Testis (tissue), 3 donors: Measurements from ENCODE around the gene PRICKLE4. TPM values are rescaled to one million over a fixed set of nuclear protein-coding genes. Genes with fewer than 3 reads are reported as not detected.
"Not testable (repeated sequence)": the region's sequence is repeated elsewhere in the genome, so short reads cannot be mapped to it uniquely, and the experiment has no call there.

Source experiments
- DNase-seq: peaks from one replicate; pipeline ENCODE4 v3.0.0-alpha.2; 2019
- H3K27ac ChIP-seq, 2 donors: fragments of 200-600 bp; sonication (generic); one replicate each; pipeline ENCODE4 v1.5.1; 2019
- H3K27me3 ChIP-seq: fragments of 200-600 bp; sonication (generic); one replicate; pipeline ENCODE4 v1.5.1; 2019
- H3K36me3 ChIP-seq: fragments of 200-600 bp; sonication (generic); one replicate; pipeline ENCODE4 v1.5.1; 2017; ENCODE audit warnings: low read depth; ENCODE audit errors: missing control alignments
- H3K4me1 ChIP-seq: fragments of 200-600 bp; sonication (generic); one replicate; pipeline ENCODE4 v1.5.1; 2019
- H3K4me3 ChIP-seq, 2 donors: fragments of 200-600 bp; sonication (generic); one replicate each; pipeline ENCODE4 v1.5.1; 2017 to 2019
- H3K9me3 ChIP-seq: fragments of 200-600 bp; sonication (generic); one replicate; pipeline ENCODE4 v1.5.1; 2017
- POLR2A ChIP-seq: fragments of 450-650 bp; IDR thresholded peaks from one replicate; pipeline ENCODE4 v1.6.1; 2017; ENCODE audit warnings: antibody characterized with exemption, mild to moderate bottlenecking, moderate library complexity
- WGBS, 2 donors: methylation state at CpG; one replicate each; pipeline ENCODE4 v1.1.5; 2018; 5-methylcytosine and 5-hydroxymethylcytosine counted together
- intact Hi-C: fragments of 100-400 bp; cut with DNase I; formaldehyde crosslinking; loops from one replicate; pipeline ENCODE4 v1.15.1; 2023; ENCODE audit warnings: low total_unique reads
- polyA plus RNA-seq: library from polyadenylated mRNA; stranded (reverse); fragments of 350-450 nt; fragmentation: Illumina TruSeq; extraction: RNeasy Lipid Tissue Mini Kit (QIAGEN cat#74804); gene quantifications from one replicate; pipeline ENCODE4 v1.2.3, GENCODE V29; 2014; ENCODE audit warnings: low read depth, low replicate concordance; ENCODE audit not compliant: insufficient read depth
- total RNA-seq, 2 donors: library from RNA; depleted of rRNA; stranded (reverse); fragments of >200 nt; gene quantifications; one replicate each; pipeline ENCODE4 v1.2.3, GENCODE V29; 2016
- TF ChIP-seq, protein P1 (sequence below), 3 experiments: fragments of 450-650 bp in 2 of 3; fragments of 200-600 bp in 1 of 3; sonication (generic) in 1 of 3; IDR thresholded peaks; one replicate each; pipeline ENCODE4 v1.5.1; 2016 to 2019; ENCODE audit warnings: antibody characterized with exemption in 3 of 3, mild to moderate bottlenecking in 2 of 3, moderate library complexity in 1 of 3

Gene PRICKLE4
- total and polyA plus RNA-seq, 3 donors from 2014 or later: 1.9 to 10.6 TPM; not detected in 1

DNA sequence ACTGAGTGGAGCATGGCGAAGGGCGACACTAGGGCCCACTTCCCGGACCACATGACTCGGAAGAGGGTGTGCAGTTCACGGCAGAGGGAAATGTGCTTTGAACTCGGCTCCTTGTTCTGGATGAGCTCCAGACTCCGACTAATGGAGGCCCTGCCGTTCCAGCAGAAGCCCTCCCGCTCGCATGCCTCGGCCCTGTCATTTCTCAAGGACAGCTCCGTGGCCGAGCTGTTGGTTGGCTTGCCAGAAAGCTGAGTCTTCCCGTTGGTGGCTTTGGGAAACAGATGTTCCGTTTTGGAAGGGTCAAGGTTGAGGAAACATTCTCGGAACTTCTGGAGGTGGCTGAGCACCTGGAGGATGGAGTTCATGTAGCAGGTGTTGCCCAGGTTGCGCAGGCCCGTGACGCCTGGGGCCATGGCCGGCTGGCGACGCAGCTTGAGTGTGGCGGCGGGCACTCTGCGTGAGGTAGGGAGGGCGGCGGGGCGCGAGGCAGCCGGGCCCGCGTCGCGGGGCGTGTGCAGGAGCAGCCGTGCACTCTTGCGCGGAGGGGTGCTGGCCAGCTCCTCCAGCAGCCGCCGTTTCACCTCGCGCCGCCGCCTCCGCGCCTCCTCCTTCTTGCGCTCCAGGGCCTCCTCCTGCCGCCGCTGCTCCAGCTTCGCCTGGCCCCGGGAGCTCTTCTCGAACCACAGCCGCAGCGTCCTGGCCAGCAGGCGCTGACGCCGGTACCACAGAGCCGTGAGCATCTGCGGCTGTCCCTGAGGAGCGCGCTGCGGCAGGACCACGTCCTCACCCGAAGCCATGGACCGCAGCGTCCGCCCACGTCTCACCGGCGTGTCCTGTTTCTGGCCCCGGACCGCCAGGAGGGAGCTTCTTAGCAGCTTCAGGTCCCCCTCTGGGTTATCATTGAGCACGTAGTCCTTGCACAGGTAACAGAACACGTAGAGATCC lies 25.5 kb downstream of the PRICKLE4 start:
- H3K27ac ChIP-seq: no peak overlapping the region
- no peaks in the 10 kb centered on the region for H3K4me1 ChIP-seq
- H3K9me3 ChIP-seq: no peaks in the 10 kb centered on the region
- 74 to 90% methylated on average over 24 to 74 of the region's 74 CpGs for WGBS, 2 donors
- TF ChIP-seq POLR2A: no peak
- TF ChIP-seq, protein P1, sequence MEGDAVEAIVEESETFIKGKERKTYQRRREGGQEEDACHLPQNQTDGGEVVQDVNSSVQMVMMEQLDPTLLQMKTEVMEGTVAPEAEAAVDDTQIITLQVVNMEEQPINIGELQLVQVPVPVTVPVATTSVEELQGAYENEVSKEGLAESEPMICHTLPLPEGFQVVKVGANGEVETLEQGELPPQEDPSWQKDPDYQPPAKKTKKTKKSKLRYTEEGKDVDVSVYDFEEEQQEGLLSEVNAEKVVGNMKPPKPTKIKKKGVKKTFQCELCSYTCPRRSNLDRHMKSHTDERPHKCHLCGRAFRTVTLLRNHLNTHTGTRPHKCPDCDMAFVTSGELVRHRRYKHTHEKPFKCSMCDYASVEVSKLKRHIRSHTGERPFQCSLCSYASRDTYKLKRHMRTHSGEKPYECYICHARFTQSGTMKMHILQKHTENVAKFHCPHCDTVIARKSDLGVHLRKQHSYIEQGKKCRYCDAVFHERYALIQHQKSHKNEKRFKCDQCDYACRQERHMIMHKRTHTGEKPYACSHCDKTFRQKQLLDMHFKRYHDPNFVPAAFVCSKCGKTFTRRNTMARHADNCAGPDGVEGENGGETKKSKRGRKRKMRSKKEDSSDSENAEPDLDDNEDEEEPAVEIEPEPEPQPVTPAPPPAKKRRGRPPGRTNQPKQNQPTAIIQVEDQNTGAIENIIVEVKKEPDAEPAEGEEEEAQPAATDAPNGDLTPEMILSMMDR (IDR thresholded peaks at IDR 0.05): no peak
- H3K27me3 ChIP-seq: no peaks in the 10 kb centered on the region
- H3K36me3 ChIP-seq: no peaks in the 10 kb centered on the region
- intact Hi-C loops: no loop called here
- DNase-seq: peak; percentile 33
- H3K4me3 ChIP-seq: peak overlapping the region; percentile 18 to 53

- intact Hi-C loops: no loop called here
- no peaks in the 10 kb centered on the region for H3K4me1 ChIP-seq
- H3K36me3 ChIP-seq: no peaks in the 10 kb centered on the region
- no peaks in the 10 kb centered on the region for H3K27me3 ChIP-seq
- no peak for DNase-seq
- no peak overlapping the region for H3K27ac ChIP-seq
- 95% methylated on average over 3 of the region's 3 CpGs for WGBS, 2 donors
- no peak overlapping the region for H3K4me3 ChIP-seq
- H3K9me3 ChIP-seq: no peaks in the 10 kb centered on the region
- no peak for TF ChIP-seq POLR2A
- TF ChIP-seq, protein P1 (IDR thresholded peaks at IDR 0.05): no peak
These were observed 30.5 kb downstream of the PRICKLE4 start for GRCh38 chr6:41811095-41811494.

GRCh38 chr6:41811946-41812345 lies 31.4 kb downstream of the PRICKLE4 start:
- H3K27ac ChIP-seq, H3K27me3 ChIP-seq, H3K4me1 ChIP-seq, intact Hi-C loops, DNase-seq, H3K36me3 ChIP-seq, H3K4me3 ChIP-seq, H3K9me3 ChIP-seq: not testable (repeated sequence)
- WGBS, 2 donors: 91% methylated on average over 13 of the region's 13 CpGs

DNA sequence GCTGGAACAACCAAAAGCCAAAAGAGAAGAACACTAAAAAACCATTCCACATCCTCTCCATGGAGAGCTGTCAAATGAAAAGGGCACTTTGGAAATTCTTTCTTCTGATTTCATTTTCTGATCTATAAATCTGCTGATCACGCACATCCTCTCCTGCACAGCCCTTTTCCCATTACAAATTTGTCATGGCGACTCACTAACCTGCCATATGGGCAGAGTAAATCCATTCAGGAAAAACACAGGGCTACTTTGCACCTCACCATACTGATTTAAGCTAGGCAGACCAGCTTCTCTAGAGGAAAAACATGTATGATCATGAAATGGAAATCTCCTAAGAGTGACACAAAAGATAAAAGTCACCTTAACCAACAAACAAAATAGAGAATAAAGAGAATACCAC lies 32.9 kb downstream of the PRICKLE4 start:
- no peak for TF ChIP-seq POLR2A
- TF ChIP-seq, protein P1 (IDR thresholded peaks at IDR 0.05): no peak
- H3K4me1 ChIP-seq: no peaks in the 10 kb centered on the region
- DNase-seq: no peak
- WGBS, 2 donors: 78 to 88% methylated on average over 2 of the region's 2 CpGs
- H3K27me3 ChIP-seq: no peaks in the 10 kb centered on the region
- no peaks in the 10 kb centered on the region for H3K36me3 ChIP-seq
- no peaks in the 10 kb centered on the region for H3K9me3 ChIP-seq
- H3K4me3 ChIP-seq: no peak overlapping the region
- intact Hi-C loops: no loop called here
- H3K27ac ChIP-seq: no peak overlapping the region

DNA sequence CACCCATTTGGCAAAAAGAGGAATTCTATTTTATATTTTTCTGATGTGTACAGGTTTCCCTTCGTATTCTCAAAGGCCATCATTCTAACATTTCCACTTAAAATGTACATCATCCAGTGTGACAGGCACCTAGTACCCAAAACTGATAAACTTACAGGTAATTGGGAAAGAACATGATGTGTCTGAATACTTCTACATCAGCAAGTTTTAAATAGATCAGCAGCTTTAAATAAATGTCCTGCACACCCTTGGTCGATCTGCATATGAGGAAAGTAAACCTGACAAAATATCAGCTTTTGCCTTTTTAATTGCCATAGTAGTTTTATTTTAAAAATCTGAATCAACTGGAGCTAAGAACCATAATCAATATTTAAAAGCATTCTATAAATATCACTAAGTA lies 33.4 kb downstream of the PRICKLE4 start:
- Histone ChIP-seq H3K27me3 (no peaks in the 10 kb centered on the region), H3K4me3 (no peak overlapping the region), H3K27ac (no peak overlapping the region), H3K36me3 (no peaks in the 10 kb centered on the region), H3K4me1 (no peaks in the 10 kb centered on the region), H3K9me3 (no peaks in the 10 kb centered on the region)
- TF ChIP-seq POLR2A: no peak
- TF ChIP-seq, protein P1 (IDR thresholded peaks at IDR 0.05): no peak
- intact Hi-C loops: no loop called here
- no peak for DNase-seq
- WGBS, 2 donors: 88 to 93% methylated on average over 2 of the region's 2 CpGs
